ENCODE data around the gene SPAG9.

The SPAG9 gene

GRCh38 chr17:50947782-50948543, 172.7 kb downstream of the SPAG9 start:
- CTCF ChIA-PET, result interaction anchor here (0.5 to 0.8 kb wide), 2 partner anchors 8 to 96 kb away, joined by 3 read pairs; no protein-coding TSS in a partner anchor
- DNase-seq (ENCODE audit: low spot score), result no peak
- H3K27ac ChIP-seq, result peak overlapping the region; percentile 94
- POLR2A ChIA-PET (ENCODE audit: low non-redundant PET), result interaction anchor here (0.8 to 1.0 kb wide), 2 partner anchors 81 to 82 kb away, joined by 3 to 4 read pairs; partner anchors contain the start of gene TOB1
- no peak for TF ChIP-seq CTCF (conservative IDR thresholded peaks at IDR 0.05; ENCODE audit: low read depth)

DNA sequence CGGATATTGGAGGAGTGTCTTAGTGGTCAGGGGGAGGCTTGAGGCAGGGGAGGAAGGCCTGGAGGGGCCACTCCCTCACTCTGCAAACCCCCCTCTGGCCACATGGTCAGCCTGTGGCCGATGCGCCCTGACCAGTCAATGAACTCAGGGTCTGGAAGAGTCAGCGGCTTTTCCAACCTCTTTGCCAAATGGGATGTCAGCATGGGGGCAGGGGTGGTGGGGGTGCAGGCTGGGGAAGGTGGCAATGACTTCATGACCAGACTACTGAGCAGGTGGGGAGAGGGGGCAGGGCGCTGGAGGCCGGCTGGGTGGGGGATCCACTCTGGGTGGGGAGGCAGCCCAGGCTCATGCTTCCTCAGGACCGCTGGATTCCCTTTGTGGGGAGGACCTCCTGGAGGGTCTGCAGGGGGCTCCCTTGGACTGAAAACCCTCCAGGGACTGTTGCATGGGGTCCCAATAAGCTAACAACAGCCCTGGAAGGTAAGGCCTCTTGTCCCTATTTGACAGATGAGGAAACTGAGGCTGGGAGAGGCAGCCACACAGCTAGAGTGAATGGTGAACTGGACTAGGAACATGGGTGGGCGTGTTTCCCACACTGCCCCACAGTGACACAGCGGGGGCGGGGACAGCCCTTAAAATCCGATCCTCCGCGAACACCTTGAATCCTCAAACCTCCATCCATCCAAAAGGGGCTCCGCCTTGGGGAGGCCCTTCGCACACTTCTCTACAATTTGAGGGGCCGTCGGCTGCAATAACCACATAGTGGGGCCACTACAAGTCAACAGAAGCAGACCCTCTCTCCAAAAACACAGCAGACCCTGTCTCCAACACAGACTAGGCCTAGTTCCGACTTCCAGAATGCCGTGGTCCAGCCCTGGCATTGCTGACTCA, 173.5 kb downstream of the SPAG9 start:
- POLR2A ChIA-PET (ENCODE audit: low non-redundant PET), result no interaction called here
- no peak for TF ChIP-seq CTCF (conservative IDR thresholded peaks at IDR 0.05; ENCODE audit: low read depth)
- H3K27ac ChIP-seq, result peak overlapping the region; percentile 94
- no peak for DNase-seq (ENCODE audit: low spot score)
- CTCF ChIA-PET, result interaction anchor here (0.5 kb wide), 1 partner anchor 9 kb away, joined by 3 read pairs; no protein-coding TSS in a partner anchor

GRCh38 chr17:50946223-50946890, 174.3 kb downstream of the SPAG9 start:
- no peak for TF ChIP-seq CTCF (conservative IDR thresholded peaks at IDR 0.05; ENCODE audit: low read depth)
- no peak overlapping the region for H3K27ac ChIP-seq
- ChIA-PET CTCF (no interaction called here), POLR2A (ENCODE audit: low non-redundant PET) (no interaction called here)
- DNase-seq (ENCODE audit: low spot score), result no peak

- TF ChIP-seq CTCF (conservative IDR thresholded peaks at IDR 0.05; ENCODE audit: low read depth), result no peak
- POLR2A ChIA-PET (ENCODE audit: low non-redundant PET), result interaction anchor here (0.6 kb wide), 1 partner anchor 78 kb away, joined by 3 read pairs; no protein-coding TSS in a partner anchor
- DNase-seq (ENCODE audit: low spot score), result no peak
- no peak overlapping the region for H3K27ac ChIP-seq
- CTCF ChIA-PET, result no interaction called here
Measured at GRCh38 chr17:50945779-50946222, 174.9 kb downstream of the SPAG9 start.

- no peak overlapping the region for H3K27ac ChIP-seq
- POLR2A ChIA-PET (ENCODE audit: low non-redundant PET), result interaction anchor here (0.6 kb wide), 1 partner anchor 78 kb away, joined by 3 read pairs; no protein-coding TSS in a partner anchor
- CTCF ChIA-PET, result no interaction called here
- no peak for DNase-seq (ENCODE audit: low spot score)
- no peak for TF ChIP-seq CTCF (conservative IDR thresholded peaks at IDR 0.05; ENCODE audit: low read depth)
Measured at GRCh38 chr17:50944902-50945720, 175.6 kb downstream of the SPAG9 start.

Measured in RWPE1 (cell line).